Heart right ventricle (tissue), 16 donors: Measurements from ENCODE around the gene ARMC8. TPM values are rescaled to one million over a fixed set of nuclear protein-coding genes. Genes with fewer than 3 reads are reported as not detected.
A peak's percentile ranks its signal among the peaks of the same experiment; 100 is the strongest.
"Not testable (repeated sequence)": the region's sequence is repeated elsewhere in the genome, so short reads cannot be mapped to it uniquely, and the experiment has no call there.

Experiments
- ATAC-seq, 8 donors: fragments of 200-7000 bp; cut with Tn5 transposase; one replicate each; pipeline ENCODE4 v1.9.1; 2020; ENCODE audit warnings: mild to moderate bottlenecking in 8 of 8, moderate library complexity in 8 of 8, moderate number of reproducible peaks in 1 of 8
- DNase-seq, 2 donors: peaks; one replicate each; pipeline ENCODE4 v3.0.0-alpha.2; 2020
- H3K27ac ChIP-seq, 10 donors: fragments of 200-600 bp; sonication (generic) in 2 of 10; one replicate each; pipeline versions ENCODE4 v1.5.0 to v1.8.0; 2020 to 2022; ENCODE audit warnings: mild to moderate bottlenecking in 3 of 10
- H3K27me3 ChIP-seq, 7 donors: fragments of 200-600 bp; one replicate each; pipeline ENCODE4 v1.8.0; 2021 to 2022; ENCODE audit warnings: mild to moderate bottlenecking in 2 of 7
- H3K36me3 ChIP-seq, 9 donors: fragments of 200-600 bp; sonication (generic) in 1 of 9; one replicate each; pipeline versions ENCODE4 v1.5.0 to v1.8.0; 2020 to 2022; ENCODE audit warnings: mild to moderate bottlenecking in 2 of 9
- H3K4me1 ChIP-seq, 9 donors: fragments of 200-600 bp; sonication (generic) in 1 of 9; one replicate each; pipeline versions ENCODE4 v1.5.0 to v1.8.0; 2020 to 2022; ENCODE audit warnings: mild to moderate bottlenecking in 4 of 9
- H3K4me3 ChIP-seq, 10 donors: fragments of 200-600 bp; sonication (generic) in 2 of 10; one replicate each; pipeline versions ENCODE4 v1.5.0 to v1.8.0; 2020 to 2022; ENCODE audit warnings: mild to moderate bottlenecking in 7 of 10, moderate library complexity in 2 of 10
- H3K9me3 ChIP-seq, 11 donors: fragments of 200-600 bp in 10 of 11; sonication (generic) in 2 of 11; one replicate each; pipeline versions ENCODE4 v1.5.0 to v1.8.0; 2013 to 2022; ENCODE audit warnings: mild to moderate bottlenecking in 2 of 11, control low read depth in 1 of 11, moderate library complexity in 1 of 11
- CTCF ChIP-seq, 9 donors: fragments of 200-600 bp; sonication (generic) in 2 of 9; IDR thresholded peaks; one replicate each; pipeline versions ENCODE4 v1.5.0 to v1.8.0; 2021 to 2022; ENCODE audit warnings: antibody characterized with exemption in 9 of 9, mild to moderate bottlenecking in 5 of 9, moderate library complexity in 1 of 9
- WGBS, 2 donors: extraction: QIAGEN DNeasy Blood & Tissue Kit; methylation state at CpG; one replicate each; pipeline ENCODE4 v1.1.7; 2013; ENCODE audit warnings: inconsistent platforms in 1 of 2; 5-methylcytosine and 5-hydroxymethylcytosine counted together
- intact Hi-C, 10 donors: fragments of 100-400 bp; cut with DNase I; formaldehyde crosslinking; loops; one replicate each; pipeline versions ENCODE4 v1.11.1 to v1.14.2; 2022
- long read RNA-seq, 3 donors: library from polyadenylated mRNA; unstranded; transcript quantifications; one replicate each; pipeline ENCODE4 v2.0.0, GENCODE V29; 2020 to 2021
- polyA plus RNA-seq, 2 donors: library from polyadenylated mRNA; stranded (reverse); fragments of 200-250 nt; gene quantifications; one replicate each; pipeline ENCODE4 v1.2.3, GENCODE V29; 2013
- total RNA-seq, 10 donors: library from RNA; stranded (reverse); fragmentation: NEBNext Ultra II Directional in 3 of 10; extraction: Animal tissue kit (Norgen Biotek cat#: 25700) in 3 of 10; gene quantifications; one replicate each; pipeline versions ENCODE4 v1.2.1 to v1.2.4, GENCODE V29; 2021 to 2023
- donor health status: Arrhythmogenic right ventricular cardiomyopathy.
- donor health status: ischemic (EF 13 %, LVEDD 7.1; RV severe dilation, severe dysfunction).
- donor health status: healthy with polysubstance abuse.
- donor health status: DM: no; HTN: yes; CAD: no.
- donor health status: DM: no; HTN: no; CAD: no.
- donor health status: ischemic (EF 25% LVEDD 6.9; RV normal size, moderate dysfunction).
- donor health status: ischemic (EF 25% LVEDD 5.7; RV mildly dilated, moderate dysfunction).
- donor health status: healthy.
- donor health status: DM: yes; HTN: yes; CAD: no.
- donor health status: Ischemic cardiomyopathy.
- donor health status: ischemic (EF 35%, LVEDD 5.7; RV mildly dilated, moderate dysfunction).
- donor health status: nonischemic (EF 11% LVEDD 7.7; RV severe dilation, severe dysfunction).
- donor health status: DM: yes; HTN: yes; CAD: no.
- donor health status: PGD.
- donor health status: ischemic (EF 29% LVEDD 5.4; RV normal size, mild dysfunction).
- donor health status: nonischemic (EF 23%, LVEDD 6.1; RV moderate dilation, normal function).

The ARMC8 gene
- total RNA-seq, result 10 to 100 TPM; 28.2 to 49.3 (median 30.1) TPM
- 10 to 100 TPM; 13.8 to 23.0 TPM for polyA plus RNA-seq
- long read RNA-seq, donor 1, full-length matches to known transcripts, result 33 of 52 reads
- long read RNA-seq, donor 1, partial matches to known transcripts, result 4 of 52 reads
- long read RNA-seq, donor 1, other reads (novel, unspliced or antisense), result 15 of 52 reads
- long read RNA-seq, donor 2, full-length matches to known transcripts, result 42 of 60 reads
- long read RNA-seq, donor 2, partial matches to known transcripts, result 3 of 60 reads
- long read RNA-seq, donor 2, other reads (novel, unspliced or antisense), result 15 of 60 reads
- long read RNA-seq, donor 3, full-length matches to known transcripts, result 106 of 179 reads
- long read RNA-seq, donor 3, partial matches to known transcripts, result 15 of 179 reads
- long read RNA-seq, donor 3, other reads (novel, unspliced or antisense), result 58 of 179 reads

DNA sequence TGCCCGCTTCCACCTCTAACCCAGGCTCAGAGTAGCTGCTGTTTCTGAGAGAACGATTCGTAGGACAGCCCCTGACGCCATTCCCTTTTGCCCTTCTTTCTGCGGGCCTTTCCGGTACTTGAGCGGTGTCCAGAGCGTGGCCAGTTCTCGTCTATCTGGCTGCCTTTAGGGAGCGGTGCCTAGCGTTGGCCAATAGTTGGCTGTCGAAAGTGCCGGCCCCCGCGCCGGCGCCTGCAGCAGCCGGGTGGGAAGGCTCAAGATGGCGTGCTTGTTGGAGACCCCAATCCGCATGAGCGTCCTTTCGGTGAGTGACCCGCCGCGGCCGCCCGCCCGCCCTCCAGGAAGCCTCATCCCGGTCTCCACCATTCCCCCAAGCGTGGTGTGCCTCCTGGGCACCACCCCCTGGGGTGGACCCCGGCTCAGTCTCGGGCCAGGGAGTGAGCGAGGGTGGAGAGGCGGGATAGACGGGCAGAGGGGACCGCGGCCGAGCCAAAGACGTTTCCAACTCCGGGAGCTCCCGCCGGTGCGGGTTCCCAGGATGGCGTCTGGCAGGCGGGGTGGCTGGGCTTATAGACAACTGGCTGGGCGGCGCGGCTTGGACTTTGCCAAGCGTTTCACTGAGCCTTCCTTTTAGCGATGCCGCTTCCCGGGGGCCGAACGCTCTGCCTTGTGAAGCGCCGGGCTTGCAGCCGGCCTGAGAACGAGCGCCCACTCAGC lies at the start of gene ARMC8:
Gene ARMC8 (plus strand): TSS at position 6 of the 717 bp plus-strand sequence. CDS start 254 bp downstream, at position 260.
- Histone ChIP-seq H3K4me1 (peaks cover 3 to 42% (median 32%) of the 10 kb centered on the region in 9 donors), H3K36me3 (peaks cover 0 to 33% (median 0%) of the 10 kb centered on the region in 9 donors), H3K27ac (peak within 1 kb of the TSS; percentile 77 to 99 (median 97)), H3K27me3 (peaks cover 0 to 12% (median 0%) of the 10 kb centered on the region in 7 donors), H3K9me3 (no peaks in the 10 kb centered on the region), H3K4me3 (peak within 1 kb of the TSS; percentile 78 to 99 (median 88))
- 1% methylated on average over 58 to 59 of the region's 59 CpGs for WGBS, 2 donors
- ATAC-seq (peak; percentile 69 to 96 (median 82)), DNase-seq (peak in 1 of 2 donors; percentile 58)
- intact Hi-C loops, result no loop called here
- TF ChIP-seq CTCF (IDR thresholded peaks at IDR 0.05), result no peak

GRCh38 chr3:138137861-138138260 lies 49.2 kb upstream of the ARMC8 start:
- Histone ChIP-seq H3K36me3 (no peaks in the 10 kb centered on the region), H3K27me3 (no peaks in the 10 kb centered on the region), H3K9me3 (no peaks in the 10 kb centered on the region), H3K4me3 (no peak overlapping the region), H3K4me1 (peaks cover 0 to 51% (median 0%) of the 10 kb centered on the region in 9 donors), H3K27ac (peak overlapping the region in 1 of 10 donors; percentile 86)
- no peak for DNase-seq
- ATAC-seq, result no peak
- no peak for TF ChIP-seq CTCF (IDR thresholded peaks at IDR 0.05)
- WGBS, 2 donors, result 65 to 75% methylated on average over 2 of the region's 2 CpGs
- intact Hi-C loops, result no loop called here

DNA sequence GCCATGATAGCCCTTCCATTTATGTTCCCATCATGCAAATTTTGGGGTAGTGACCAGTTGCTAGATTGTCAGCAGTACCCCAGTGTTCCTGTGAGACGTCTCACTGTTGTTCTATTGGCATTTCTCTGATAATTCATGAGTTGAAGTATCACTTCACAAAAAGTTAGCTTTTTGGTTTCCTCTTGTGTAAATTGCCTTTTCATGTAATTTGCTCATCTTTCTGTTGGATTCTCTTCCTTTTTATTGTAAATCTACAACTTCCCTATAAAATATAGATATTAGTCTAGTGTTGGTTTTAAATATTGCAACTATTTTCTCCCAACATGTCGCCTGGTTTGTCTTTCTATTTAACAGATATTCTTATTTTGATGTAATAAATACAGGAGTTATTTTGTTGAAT lies 47.4 kb upstream of the ARMC8 start:
- no peak for TF ChIP-seq CTCF (IDR thresholded peaks at IDR 0.05)
- DNase-seq, result no peak
- 37 to 38% methylated on average over 2 of the region's 2 CpGs for WGBS, 2 donors

DNA sequence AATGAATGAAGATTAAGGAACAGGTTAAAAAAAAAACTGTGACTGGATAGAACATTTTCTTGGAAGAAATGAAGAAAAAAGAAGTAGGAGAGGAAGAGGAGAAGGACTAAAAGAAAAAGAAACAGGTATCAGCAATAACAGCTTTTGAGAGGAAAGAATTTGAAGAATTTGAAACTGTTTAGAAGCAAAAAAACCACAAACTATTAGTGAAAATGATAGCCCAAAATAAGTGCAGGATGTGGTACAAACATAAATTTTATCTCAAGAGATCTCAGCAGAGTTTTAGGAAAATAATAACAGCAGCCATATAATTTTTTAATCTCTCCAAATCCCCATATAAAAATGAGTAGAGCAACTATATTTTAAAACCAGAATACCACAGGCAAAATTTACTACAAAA lies 46.2 kb upstream of the ARMC8 start:
- Histone ChIP-seq H3K9me3 (peaks cover 0 to 11% (median 0%) of the 10 kb centered on the region in 11 donors), H3K4me1 (peaks cover 0 to 31% (median 0%) of the 10 kb centered on the region in 9 donors), H3K4me3 (no peak overlapping the region), H3K36me3 (no peaks in the 10 kb centered on the region), H3K27me3 (no peaks in the 10 kb centered on the region), H3K27ac (no peak overlapping the region)
- TF ChIP-seq CTCF (IDR thresholded peaks at IDR 0.05), result no peak
- no peak for ATAC-seq
- intact Hi-C loops, result no loop called here
- no peak for DNase-seq

More for the DNA sequence above, 47.4 kb upstream of the ARMC8 start:
- no peaks in the 10 kb centered on the region for H3K27me3 ChIP-seq
- H3K4me3 ChIP-seq, result no peak overlapping the region
- intact Hi-C loops, result no loop called here
- peaks cover 0 to 42% (median 0%) of the 10 kb centered on the region in 9 donors for H3K4me1 ChIP-seq
- peaks cover 0 to 11% (median 0%) of the 10 kb centered on the region in 11 donors for H3K9me3 ChIP-seq
- no peak overlapping the region for H3K27ac ChIP-seq
- no peak for ATAC-seq
- no peaks in the 10 kb centered on the region for H3K36me3 ChIP-seq

DNA sequence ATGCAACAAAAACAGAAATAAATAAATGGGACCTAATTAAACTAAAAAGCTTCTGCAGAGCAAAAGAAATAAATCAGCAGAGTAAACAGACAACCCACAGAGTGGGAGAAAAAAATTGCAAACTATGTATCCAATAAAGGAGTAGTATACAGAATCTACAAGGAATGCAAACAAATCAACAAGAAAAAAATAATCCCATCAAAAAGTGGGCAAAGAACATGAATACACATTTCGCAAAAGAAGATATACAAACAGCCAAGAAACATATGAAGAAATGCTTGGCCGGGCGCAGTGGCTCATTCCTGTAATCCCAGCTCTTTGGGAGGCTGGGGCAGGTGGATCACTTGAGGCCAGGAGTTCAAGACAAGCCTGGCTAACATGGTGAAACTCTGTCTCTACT lies 44.9 kb upstream of the ARMC8 start:
- Histone ChIP-seq H3K9me3 (peaks cover 0 to 11% (median 0%) of the 10 kb centered on the region in 11 donors), H3K4me1 (peaks cover 0 to 21% (median 0%) of the 10 kb centered on the region in 9 donors)
- intact Hi-C loops, H3K4me3 ChIP-seq, H3K27me3 ChIP-seq, H3K36me3 ChIP-seq, DNase-seq, ATAC-seq, H3K27ac ChIP-seq: not testable (repeated sequence)
- 91 to 96% methylated on average over 3 of the region's 3 CpGs for WGBS, 2 donors
